CD14-positive monocyte (primary cell): ENCODE results near the gene NOP14. TPM values are rescaled to one million over a fixed set of nuclear protein-coding genes. Genes with fewer than 3 reads are reported as not detected.
A peak's percentile ranks its signal among the peaks of the same experiment; 100 is the strongest.

Experiments
- DNase-seq, 3 donors: peaks; one replicate each; pipeline ENCODE4 v3.0.0-alpha.2; 2011 to 2022
- H2AFZ ChIP-seq: 2 replicates; pipeline ENCODE4 v1.6.0; 2012; ENCODE audit warnings: mild to moderate bottlenecking, low read depth, low read length, inconsistent platforms; ENCODE audit not compliant: insufficient read depth, poor library complexity, severe bottlenecking
- H3K27ac ChIP-seq, 2 donors: 1 replicate in 1 of 2; 2 replicates in 1 of 2; pipeline ENCODE4 v1.5.1; 2012 to 2013; ENCODE audit warnings: low read length in 2 of 2, control low read depth in 1 of 2, inconsistent platforms in 1 of 2, low read depth in 1 of 2, mild to moderate bottlenecking in 1 of 2
- H3K27me3 ChIP-seq, 2 donors: one replicate each; pipeline versions ENCODE4 v1.6.0 to v1.6.1; 2011 to 2013; ENCODE audit warnings: low read length in 2 of 2; ENCODE audit not compliant: control insufficient read depth in 2 of 2, insufficient read depth in 2 of 2
- H3K36me3 ChIP-seq, 2 donors: replicated peaks in 1 of 2; 1 replicate in 1 of 2; 2 replicates in 1 of 2; pipeline versions ENCODE4 v1.5.1 to v1.6.1; 2012 to 2013; ENCODE audit warnings: low read length in 2 of 2, control low read depth in 1 of 2, inconsistent platforms in 1 of 2, mild to moderate bottlenecking in 1 of 2; ENCODE audit not compliant: insufficient read depth in 2 of 2, control insufficient read depth in 1 of 2
- H3K4me1 ChIP-seq, 2 donors: 1 replicate in 1 of 2; 2 replicates in 1 of 2; pipeline versions ENCODE4 v1.5.1 to v1.6.1; 2012 to 2013; ENCODE audit warnings: low read length in 2 of 2, control low read depth in 1 of 2, inconsistent platforms in 1 of 2, mild to moderate bottlenecking in 1 of 2, moderate library complexity in 1 of 2; ENCODE audit not compliant: insufficient read depth in 2 of 2, control insufficient read depth in 1 of 2
- H3K4me2 ChIP-seq: replicated peaks from 2 replicates; pipeline ENCODE3; 2012; ENCODE audit warnings: low read length, moderate library complexity, mild to moderate bottlenecking; ENCODE audit not compliant: poor library complexity, severe bottlenecking; ENCODE audit errors: extremely low read depth
- H3K4me3 ChIP-seq, 3 experiments: fragments of 200-600 bp in 1 of 3; sonication (generic) in 1 of 3; replicated peaks in 1 of 3; 1 replicate in 2 of 3; 2 replicates in 1 of 3; pipeline ENCODE4 v1.5.1; 2011 to 2013; ENCODE audit warnings: low read length in 3 of 3, mild to moderate bottlenecking in 3 of 3, control low read depth in 2 of 3, low read depth in 2 of 3, inconsistent platforms in 1 of 3, moderate library complexity in 1 of 3
- H3K79me2 ChIP-seq: 2 replicates; pipeline ENCODE4 v1.6.0; 2012; ENCODE audit warnings: mild to moderate bottlenecking, control low read depth, inconsistent platforms, low read length, moderate library complexity; ENCODE audit not compliant: insufficient read depth
- H3K9ac ChIP-seq: 2 replicates; pipeline ENCODE4 v1.6.0; 2017; ENCODE audit warnings: low read length, mild to moderate bottlenecking; ENCODE audit not compliant: insufficient read depth, poor library complexity, severe bottlenecking
- H3K9me3 ChIP-seq, 2 donors: replicated peaks in 1 of 2; 1 replicate in 1 of 2; 2 replicates in 1 of 2; pipeline versions ENCODE4 v1.5.1 to v1.6.1; 2012 to 2013; ENCODE audit warnings: low read length in 2 of 2, control low read depth in 1 of 2; ENCODE audit not compliant: control insufficient read depth in 1 of 2, insufficient read depth in 1 of 2
- H4K20me1 ChIP-seq: 2 replicates; pipeline ENCODE4 v1.6.0; 2012; ENCODE audit warnings: mild to moderate bottlenecking, low read length, control low read depth, moderate library complexity; ENCODE audit not compliant: insufficient read depth
- H3K27ac Mint-ChIP-seq, 7 donors: one replicate each; pipeline ENCODE4 v1.8.0; 2020; ENCODE audit warnings: mild to moderate bottlenecking in 7 of 7, mixed read lengths in 7 of 7, moderate library complexity in 6 of 7, inconsistent platforms in 2 of 7
- H3K27me3 Mint-ChIP-seq, 3 donors: one replicate each; pipeline ENCODE4 v1.8.0; 2021 to 2022; ENCODE audit warnings: low read depth in 3 of 3, mild to moderate bottlenecking in 3 of 3, mixed read lengths in 3 of 3, moderate library complexity in 3 of 3, inconsistent platforms in 1 of 3
- H3K36me3 Mint-ChIP-seq, 2 donors: one replicate each; pipeline ENCODE4 v1.8.0; 2020; ENCODE audit warnings: mixed read lengths in 2 of 2, inconsistent platforms in 1 of 2, mild to moderate bottlenecking in 1 of 2
- H3K4me1 Mint-ChIP-seq: one replicate; pipeline ENCODE4 v1.8.0; 2020; ENCODE audit warnings: mild to moderate bottlenecking, mixed read lengths
- H3K4me3 Mint-ChIP-seq, 2 donors: one replicate each; pipeline ENCODE4 v1.8.0; 2020; ENCODE audit warnings: mild to moderate bottlenecking in 2 of 2, mixed read lengths in 2 of 2, moderate library complexity in 1 of 2
- H3K9me3 Mint-ChIP-seq, 7 donors: one replicate each; pipeline ENCODE4 v1.8.0; 2020 to 2022; ENCODE audit warnings: mixed read lengths in 7 of 7, mild to moderate bottlenecking in 6 of 7, moderate library complexity in 6 of 7, inconsistent platforms in 2 of 7
- CTCF ChIP-seq: fragments of 200-600 bp; IDR thresholded peaks from one replicate; pipeline ENCODE4 v1.8.0; 2022; ENCODE audit warnings: antibody characterized with exemption, mild to moderate bottlenecking
- WGBS: methylation state at CpG from one replicate; pipeline ENCODE4 v1.1.5; 2013; ENCODE audit warnings: missing lambda C conversion rate; ENCODE audit not compliant: insufficient coverage; 5-methylcytosine and 5-hydroxymethylcytosine counted together
- intact Hi-C, 2 donors: fragments of 100-400 bp; cut with micrococcal nuclease; formaldehyde crosslinking; loops; one replicate each; pipeline versions ENCODE4 v1.15.0 to v1.15.1; 2023
- polyA plus RNA-seq, 3 donors: library from polyadenylated mRNA; depleted of rRNA in 1 of 3; unstranded in 2 of 3; stranded (reverse) in 1 of 3; fragments of 300-500 nt in 2 of 3; fragments of >200 nt in 1 of 3; fragmentation: Illumina TruSeq in 2 of 3; gene quantifications; 1 replicate in 2 of 3; 2 replicates in 1 of 3; pipeline ENCODE4 v1.2.3, GENCODE V29; 2012 to 2021

NOP14 gene
- polyA plus RNA-seq, 3 donors: 3.9 to 6.2 (median 4.3) TPM

DNA sequence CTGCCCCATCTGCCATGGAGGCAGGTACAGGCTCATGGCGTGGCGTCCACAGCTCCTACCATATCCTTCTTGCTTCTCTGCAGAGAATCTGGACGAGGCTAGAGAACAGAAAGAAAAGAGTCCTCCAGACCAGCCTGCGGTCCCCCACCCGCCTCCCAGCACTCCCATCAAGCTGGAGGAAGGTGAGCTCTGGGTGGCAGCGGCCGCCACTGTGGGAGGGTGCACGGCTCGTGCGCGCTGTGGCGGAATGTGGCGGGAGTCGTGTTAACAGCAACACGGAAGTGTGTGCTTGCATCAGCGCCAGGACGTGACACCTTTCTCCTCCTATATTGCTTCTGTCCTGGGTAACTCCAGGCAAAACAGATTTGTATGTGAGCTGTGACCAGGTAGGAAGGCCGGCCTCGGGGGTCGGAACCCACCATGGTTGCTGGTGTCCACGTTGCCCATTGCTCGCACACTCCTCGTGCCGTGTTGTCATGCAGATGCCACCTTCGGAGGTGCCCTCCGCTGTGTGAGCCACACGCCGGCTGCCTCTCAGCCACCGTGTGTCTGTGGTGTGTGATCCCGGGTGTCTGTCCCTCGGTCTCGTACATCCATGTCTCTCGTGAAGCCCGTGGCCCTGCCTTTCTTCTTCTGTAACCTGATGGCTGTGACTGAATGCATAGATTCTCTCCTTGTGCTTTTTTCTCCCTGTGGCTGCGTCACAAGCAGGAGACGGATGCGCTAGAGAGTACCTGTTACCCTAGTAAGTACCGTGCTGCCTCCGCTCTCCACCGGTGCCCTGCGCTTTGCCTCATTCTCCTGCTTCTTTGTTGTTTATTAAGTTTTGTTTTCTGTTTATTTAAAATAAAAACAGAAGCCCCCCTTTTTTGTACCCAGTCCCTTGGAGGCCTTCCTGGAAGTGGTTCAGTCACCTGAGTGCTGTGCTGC, 37.0 kb downstream of the NOP14 start:
- H3K36me3 Mint-ChIP-seq: peaks cover 79 to 96% of the 10 kb centered on the region in 2 donors
- 95% methylated on average over 33 of the region's 41 CpGs for WGBS
- no peaks in the 10 kb centered on the region for H3K9me3 Mint-ChIP-seq
- H3K27ac Mint-ChIP-seq: peak overlapping the region in 2 of 7 donors; percentile 21 to 55
- no peak for DNase-seq
- Histone ChIP-seq H3K27ac (no peak overlapping the region), H3K4me2 (no peak overlapping the region), H3K36me3 (peaks cover 89 to 99% of the 10 kb centered on the region in 2 donors), H3K9ac (no peak overlapping the region), H3K27me3 (no peaks in the 10 kb centered on the region), H3K79me2 (peaks cover 25% of the 10 kb centered on the region), H2AFZ (no peak overlapping the region), H3K4me1 (peaks cover 9 to 12% of the 10 kb centered on the region in 2 donors), H3K9me3 (no peaks in the 10 kb centered on the region), H3K4me3 (no peak overlapping the region), H4K20me1 (peaks cover 58% of the 10 kb centered on the region)
- no peak for TF ChIP-seq CTCF
- intact Hi-C loops: no loop called here
- H3K4me1 Mint-ChIP-seq: peaks cover 14% of the 10 kb centered on the region
- H3K4me3 Mint-ChIP-seq: no peak overlapping the region
- peaks cover 0 to 5% (median 2%) of the 10 kb centered on the region in 3 donors for H3K27me3 Mint-ChIP-seq

DNA sequence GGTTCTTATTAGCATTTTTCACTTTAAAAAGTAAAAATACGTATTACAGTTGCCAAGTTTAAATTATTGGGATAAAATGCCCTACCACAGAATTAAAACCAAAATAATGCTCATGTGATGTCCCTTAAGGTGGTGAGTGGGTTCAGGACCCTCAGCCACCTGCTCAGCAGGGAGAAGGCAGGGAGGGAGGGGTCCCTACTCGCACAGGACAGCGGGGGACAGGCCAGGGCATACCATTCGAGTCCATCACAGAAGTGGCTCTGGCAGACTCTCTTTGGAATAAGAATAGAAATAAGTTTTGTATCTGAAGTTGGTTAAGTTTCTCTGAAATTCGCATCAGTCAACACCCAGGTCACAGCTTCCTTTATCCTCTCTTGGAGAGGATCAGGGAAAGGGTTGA, 37.7 kb downstream of the NOP14 start:
- TF ChIP-seq CTCF: no peak
- Histone ChIP-seq H3K9ac (no peak overlapping the region), H3K4me1 (peaks cover 4 to 6% of the 10 kb centered on the region in 2 donors), H2AFZ (no peak overlapping the region), H3K9me3 (no peaks in the 10 kb centered on the region), H3K36me3 (peaks cover 82 to 95% of the 10 kb centered on the region in 2 donors), H3K27me3 (no peaks in the 10 kb centered on the region), H3K27ac (no peak overlapping the region), H3K79me2 (peaks cover 18% of the 10 kb centered on the region), H3K4me3 (no peak overlapping the region), H4K20me1 (peaks cover 56% of the 10 kb centered on the region), H3K4me2 (no peak overlapping the region)
- Mint-ChIP-seq H3K9me3 (no peaks in the 10 kb centered on the region), H3K27ac (no peak overlapping the region), H3K4me1 (peaks cover 13% of the 10 kb centered on the region), H3K4me3 (no peak overlapping the region), H3K27me3 (peaks cover 0 to 5% (median 2%) of the 10 kb centered on the region in 3 donors), H3K36me3 (peaks cover 83 to 100% of the 10 kb centered on the region in 2 donors)
- intact Hi-C loops: no loop called here
- 93% methylated on average over 3 of the region's 5 CpGs for WGBS
- no peak for DNase-seq
